Glutamatergic neuron (in vitro differentiated cells): ENCODE results near the gene CLDN2. TPM values are rescaled to one million over a fixed set of nuclear protein-coding genes. Genes with fewer than 3 reads are reported as not detected.
"Not testable (repeated sequence)": the region's sequence is repeated elsewhere in the genome, so short reads cannot be mapped to it uniquely, and the experiment has no call there.

Experiments
- DNase-seq: peaks from one replicate; pipeline ENCODE4 v3.0.0; 2022
- H3K27ac Mint-ChIP-seq: one replicate; pipeline ENCODE4 v1.8.0; 2020; ENCODE audit warnings: mild to moderate bottlenecking, mixed read lengths, inconsistent platforms; ENCODE audit not compliant: unreplicated experiment
- H3K27me3 Mint-ChIP-seq: one replicate; pipeline ENCODE4 v1.8.0; 2020; ENCODE audit warnings: mild to moderate bottlenecking, moderate library complexity, mixed read lengths, inconsistent platforms; ENCODE audit not compliant: unreplicated experiment
- H3K36me3 Mint-ChIP-seq: one replicate; pipeline ENCODE4 v1.8.0; 2020; ENCODE audit warnings: mild to moderate bottlenecking, mixed read lengths, inconsistent platforms; ENCODE audit not compliant: unreplicated experiment
- H3K4me1 Mint-ChIP-seq: one replicate; pipeline ENCODE4 v1.8.0; 2020; ENCODE audit warnings: mild to moderate bottlenecking, low read depth, mixed read lengths, inconsistent platforms; ENCODE audit not compliant: unreplicated experiment
- H3K4me3 Mint-ChIP-seq: one replicate; pipeline ENCODE4 v1.8.0; 2020; ENCODE audit warnings: mild to moderate bottlenecking, mixed read lengths, inconsistent platforms; ENCODE audit not compliant: unreplicated experiment
- H3K9me3 Mint-ChIP-seq: one replicate; pipeline ENCODE4 v1.8.0; 2020; ENCODE audit warnings: mild to moderate bottlenecking, moderate library complexity, mixed read lengths, inconsistent platforms; ENCODE audit not compliant: unreplicated experiment
- total RNA-seq: library from RNA; stranded (reverse); fragmentation: NEBNext Ultra II Directional; extraction: Animal tissue kit (Norgen Biotek cat#: 25700); gene quantifications from one replicate; pipeline ENCODE4 v1.2.1, GENCODE V29; 2021; ENCODE audit not compliant: unreplicated experiment
- TF ChIP-seq, protein P1 (sequence below): fragments of 200-600 bp; sonication (generic); IDR thresholded peaks from one replicate; pipeline ENCODE4 v1.5.0; 2021; ENCODE audit not compliant: partially characterized antibody, unreplicated experiment

Gene CLDN2
- total RNA-seq, 1 donor from 2014 or later: not detected

DNA sequence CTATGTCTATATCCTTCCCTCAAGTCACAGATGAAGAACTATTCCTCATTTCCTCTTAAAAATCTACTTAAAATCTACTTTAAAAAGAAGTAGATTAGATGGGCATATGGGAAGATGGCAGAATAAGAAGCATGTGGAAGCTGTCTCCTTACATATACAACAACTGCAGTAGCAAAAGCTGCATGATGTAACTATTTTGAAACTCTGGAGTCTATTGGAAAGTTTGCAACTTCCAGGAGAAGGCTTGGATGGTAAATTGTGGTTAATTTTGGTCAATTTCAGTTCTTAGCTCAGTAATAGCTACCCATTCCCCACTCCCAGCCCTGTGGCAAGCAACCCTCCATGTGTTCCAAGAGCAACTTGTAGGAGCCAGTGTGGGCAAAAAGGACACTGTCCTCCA, 42.9 kb downstream of the CLDN2 start:
- no peaks in the 10 kb centered on the region for H3K9me3 Mint-ChIP-seq
- no peak for DNase-seq
- TF ChIP-seq, protein P1, sequence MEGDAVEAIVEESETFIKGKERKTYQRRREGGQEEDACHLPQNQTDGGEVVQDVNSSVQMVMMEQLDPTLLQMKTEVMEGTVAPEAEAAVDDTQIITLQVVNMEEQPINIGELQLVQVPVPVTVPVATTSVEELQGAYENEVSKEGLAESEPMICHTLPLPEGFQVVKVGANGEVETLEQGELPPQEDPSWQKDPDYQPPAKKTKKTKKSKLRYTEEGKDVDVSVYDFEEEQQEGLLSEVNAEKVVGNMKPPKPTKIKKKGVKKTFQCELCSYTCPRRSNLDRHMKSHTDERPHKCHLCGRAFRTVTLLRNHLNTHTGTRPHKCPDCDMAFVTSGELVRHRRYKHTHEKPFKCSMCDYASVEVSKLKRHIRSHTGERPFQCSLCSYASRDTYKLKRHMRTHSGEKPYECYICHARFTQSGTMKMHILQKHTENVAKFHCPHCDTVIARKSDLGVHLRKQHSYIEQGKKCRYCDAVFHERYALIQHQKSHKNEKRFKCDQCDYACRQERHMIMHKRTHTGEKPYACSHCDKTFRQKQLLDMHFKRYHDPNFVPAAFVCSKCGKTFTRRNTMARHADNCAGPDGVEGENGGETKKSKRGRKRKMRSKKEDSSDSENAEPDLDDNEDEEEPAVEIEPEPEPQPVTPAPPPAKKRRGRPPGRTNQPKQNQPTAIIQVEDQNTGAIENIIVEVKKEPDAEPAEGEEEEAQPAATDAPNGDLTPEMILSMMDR: no peak
- no peaks in the 10 kb centered on the region for H3K36me3 Mint-ChIP-seq
- no peaks in the 10 kb centered on the region for H3K27me3 Mint-ChIP-seq
- H3K4me3 Mint-ChIP-seq: no peak overlapping the region
- no peak overlapping the region for H3K27ac Mint-ChIP-seq
- H3K4me1 Mint-ChIP-seq: no peaks in the 10 kb centered on the region

DNA sequence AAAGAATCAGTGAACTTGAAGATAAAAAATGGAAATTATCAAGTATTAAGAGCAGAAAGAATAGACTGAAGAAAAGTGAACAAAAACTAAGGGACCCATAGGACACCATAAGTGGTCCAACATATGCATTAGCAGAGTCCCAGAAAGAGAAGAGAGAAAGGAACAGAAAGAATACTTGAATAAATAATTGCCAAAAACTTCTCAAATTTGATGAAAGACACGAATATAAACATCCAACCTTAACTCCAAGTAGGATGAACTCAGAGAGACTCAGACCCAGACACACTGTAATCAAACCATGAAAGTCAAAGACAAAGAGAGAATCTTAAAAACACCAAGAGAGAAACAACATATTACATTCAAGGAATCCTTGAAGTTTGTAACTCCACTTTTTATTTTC, 44.1 kb downstream of the CLDN2 start:
- no peaks in the 10 kb centered on the region for H3K4me1 Mint-ChIP-seq
- no peaks in the 10 kb centered on the region for H3K27me3 Mint-ChIP-seq
- no peak for DNase-seq
- no peak overlapping the region for H3K4me3 Mint-ChIP-seq
- no peak overlapping the region for H3K27ac Mint-ChIP-seq
- H3K9me3 Mint-ChIP-seq: peaks cover 1% of the 10 kb centered on the region
- H3K36me3 Mint-ChIP-seq: no peaks in the 10 kb centered on the region
- TF ChIP-seq, protein P1: no peak

DNA sequence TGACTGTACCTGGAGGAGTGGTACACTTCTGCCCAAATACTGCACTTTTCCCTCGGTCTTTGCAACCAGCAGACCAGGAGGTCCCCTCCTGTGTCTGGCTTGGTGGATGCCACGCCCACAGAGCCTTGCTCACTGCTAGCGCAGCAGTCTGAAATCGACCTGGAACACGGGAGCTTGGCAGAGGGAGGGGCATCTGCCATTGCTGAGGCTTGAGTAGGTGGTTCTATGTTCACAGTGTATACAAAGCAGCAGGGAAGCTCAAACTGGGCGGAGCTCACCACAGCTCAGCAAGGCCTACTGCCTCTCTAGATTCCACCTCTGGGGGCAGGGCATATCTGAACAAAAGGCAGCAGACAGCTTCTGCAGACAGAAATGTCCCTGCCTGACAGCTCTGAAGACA, 46.3 kb downstream of the CLDN2 start:
- H3K9me3 Mint-ChIP-seq, H3K27me3 Mint-ChIP-seq, H3K4me3 Mint-ChIP-seq, H3K36me3 Mint-ChIP-seq, H3K4me1 Mint-ChIP-seq, DNase-seq, H3K27ac Mint-ChIP-seq: not testable (repeated sequence)

DNA sequence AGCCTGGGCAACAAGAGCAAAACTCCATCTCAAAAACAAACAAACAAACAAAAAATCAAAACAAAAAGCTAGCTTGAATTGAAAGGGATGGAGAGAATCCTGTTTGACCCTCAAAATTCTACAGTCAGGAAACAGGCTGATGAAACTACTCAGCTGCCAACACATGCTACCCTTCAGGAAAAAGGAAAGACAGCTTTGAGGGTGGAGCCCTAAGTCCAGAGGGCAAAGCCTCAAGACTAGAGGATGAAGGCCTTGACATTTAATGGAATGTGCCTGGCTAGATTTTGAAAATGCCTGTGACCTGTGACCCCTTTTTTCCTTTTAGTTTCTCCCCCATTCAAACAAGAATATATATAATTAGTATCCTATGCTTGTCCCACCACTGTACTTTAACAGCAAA, 52.7 kb downstream of the CLDN2 start:
- Mint-ChIP-seq H3K36me3 (no peaks in the 10 kb centered on the region), H3K9me3 (peaks cover 1% of the 10 kb centered on the region), H3K4me3 (no peak overlapping the region), H3K27me3 (no peaks in the 10 kb centered on the region), H3K27ac (no peak overlapping the region), H3K4me1 (no peaks in the 10 kb centered on the region)
- TF ChIP-seq, protein P1: no peak
- no peak for DNase-seq

DNA sequence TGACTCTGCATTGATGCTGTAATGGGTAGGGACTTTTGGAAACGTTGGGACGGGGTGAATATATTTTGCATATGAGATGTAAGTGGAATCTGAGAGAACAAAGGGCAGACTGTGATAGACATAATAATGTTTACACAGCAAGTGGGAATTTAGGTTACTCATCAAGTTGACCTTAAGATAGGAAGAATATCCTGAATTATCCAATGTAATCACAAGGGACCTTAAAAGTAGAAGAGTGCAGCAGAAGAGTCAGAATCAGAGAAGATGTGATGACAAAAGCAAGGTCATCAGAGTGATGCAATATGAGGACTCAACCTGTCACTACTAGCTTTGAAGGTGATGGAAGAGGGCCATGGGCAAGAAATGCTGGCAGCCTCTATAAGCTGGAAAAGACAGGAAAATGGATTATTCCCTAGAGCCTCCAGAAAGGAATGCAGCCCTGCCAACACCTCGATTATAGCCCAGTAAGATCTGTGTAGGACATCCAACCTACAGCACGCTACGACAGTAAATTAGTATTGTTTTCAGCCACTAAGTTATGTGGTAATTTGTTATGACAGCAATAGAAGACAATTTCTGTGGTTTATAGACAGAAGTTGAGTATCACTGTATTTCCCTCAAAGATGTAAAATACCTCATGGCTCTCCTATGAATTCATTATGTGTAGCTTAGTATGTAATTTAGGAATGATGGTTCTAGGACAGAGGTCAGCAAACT, 53.4 kb downstream of the CLDN2 start:
- Mint-ChIP-seq H3K9me3 (no peaks in the 10 kb centered on the region), H3K4me3 (no peak overlapping the region), H3K27ac (no peak overlapping the region), H3K36me3 (no peaks in the 10 kb centered on the region), H3K4me1 (no peaks in the 10 kb centered on the region), H3K27me3 (no peaks in the 10 kb centered on the region)
- TF ChIP-seq, protein P1: no peak
- no peak for DNase-seq
